NCI-H2107 (cell line): ENCODE results near the gene ZC3H12C.

Experiments used
- DNase-seq: peaks from one replicate; lab custom pipeline; 2025; lab: John Stamatoyannopoulos, UW

The ZC3H12C gene

DNA sequence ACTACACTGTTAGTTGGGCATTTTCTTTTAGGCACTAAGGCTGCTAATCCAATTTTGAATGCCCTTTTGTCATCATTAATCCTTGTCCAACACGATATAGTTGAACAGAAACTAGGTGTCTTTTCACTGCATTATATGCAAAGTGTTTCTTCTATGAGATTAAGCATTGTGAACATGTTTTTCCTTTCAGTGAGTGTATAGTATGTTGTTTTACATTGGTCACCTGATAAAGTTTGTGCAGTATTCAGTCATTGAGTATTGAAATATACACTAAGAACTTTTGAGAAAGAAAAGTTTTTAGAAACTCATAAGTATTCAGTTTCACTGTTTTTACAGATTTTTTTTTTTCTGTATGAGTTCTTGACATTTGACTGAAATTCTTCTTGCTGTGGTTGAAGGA, 59.0 kb downstream of the ZC3H12C start:
- no peak for DNase-seq

DNA sequence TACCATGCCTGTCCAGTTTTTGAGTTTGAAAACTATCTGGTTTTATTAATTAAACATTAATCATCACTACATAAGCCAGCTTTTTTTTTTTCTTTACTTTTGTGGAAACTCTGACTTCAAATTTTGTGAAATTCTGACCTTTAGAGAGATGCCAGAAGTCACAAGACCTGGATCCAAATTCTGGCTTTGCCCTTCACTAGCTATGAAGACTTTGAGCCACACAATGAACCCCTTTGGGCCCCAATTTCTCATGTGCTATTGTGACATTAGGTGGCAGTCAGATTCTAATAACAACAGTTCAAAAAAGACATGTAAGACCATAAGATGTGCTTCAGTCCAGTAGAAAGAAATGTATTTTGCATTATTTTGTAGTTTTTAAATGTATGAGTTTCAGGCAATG, 60.3 kb downstream of the ZC3H12C start:
- no peak for DNase-seq

DNA sequence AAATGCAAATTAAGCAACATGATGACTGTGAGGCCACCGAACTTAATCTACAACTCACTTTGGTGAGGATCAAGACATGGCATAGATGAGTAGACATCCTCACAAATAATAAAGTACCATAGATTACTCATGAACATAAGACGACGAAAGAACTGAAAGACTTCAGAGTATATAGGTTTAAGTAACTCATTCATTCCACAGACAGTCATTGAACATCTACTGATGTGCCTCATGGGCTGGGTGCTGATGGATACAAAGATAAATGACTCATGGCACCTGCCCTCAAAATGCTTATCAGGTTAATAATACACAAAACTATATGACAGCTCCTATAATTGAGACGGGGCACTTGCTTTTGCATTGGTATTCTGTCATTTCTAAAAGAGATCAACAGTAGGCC, 63.3 kb downstream of the ZC3H12C start:
- no peak for DNase-seq

DNA sequence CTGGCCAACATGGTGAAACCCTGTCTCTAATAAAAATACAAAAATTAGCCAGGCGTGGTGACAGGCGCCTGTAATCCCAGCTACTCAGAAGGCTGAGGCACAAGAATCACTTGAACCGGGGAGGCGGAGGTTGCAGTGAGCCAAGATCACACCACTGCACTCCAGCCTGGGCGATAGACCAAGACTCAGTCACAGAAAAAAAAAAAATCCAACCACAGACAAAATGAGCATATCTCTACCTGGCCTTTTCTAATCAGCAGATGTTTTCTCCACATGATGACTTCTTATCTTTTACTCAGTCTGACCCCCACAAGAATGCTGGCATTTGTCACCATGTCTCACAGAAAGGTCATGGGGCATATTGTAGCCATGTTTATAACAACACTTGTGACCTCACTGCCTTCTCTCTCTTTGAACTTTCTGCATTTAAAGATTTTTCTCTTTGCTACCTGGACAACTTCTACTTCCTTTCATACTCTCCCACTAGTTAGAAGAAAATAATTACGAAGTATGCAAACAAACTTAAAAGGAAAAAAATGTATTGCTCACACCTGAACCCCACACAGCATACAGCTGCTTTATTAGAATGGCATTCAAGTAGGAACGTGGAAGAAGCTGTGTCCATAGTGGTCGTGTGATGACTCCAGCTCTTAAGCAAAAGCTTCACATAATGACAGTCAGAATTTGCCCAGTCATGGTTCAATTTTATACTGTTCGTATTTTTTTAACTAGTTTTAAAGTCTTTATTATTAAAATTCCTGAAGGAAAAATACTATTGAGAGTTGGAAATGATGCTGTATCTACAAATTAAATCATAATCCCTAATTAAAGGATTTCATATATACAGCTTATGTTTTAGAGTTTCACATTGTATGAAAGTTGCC, 65.4 kb downstream of the ZC3H12C start:
- no peak for DNase-seq

DNA sequence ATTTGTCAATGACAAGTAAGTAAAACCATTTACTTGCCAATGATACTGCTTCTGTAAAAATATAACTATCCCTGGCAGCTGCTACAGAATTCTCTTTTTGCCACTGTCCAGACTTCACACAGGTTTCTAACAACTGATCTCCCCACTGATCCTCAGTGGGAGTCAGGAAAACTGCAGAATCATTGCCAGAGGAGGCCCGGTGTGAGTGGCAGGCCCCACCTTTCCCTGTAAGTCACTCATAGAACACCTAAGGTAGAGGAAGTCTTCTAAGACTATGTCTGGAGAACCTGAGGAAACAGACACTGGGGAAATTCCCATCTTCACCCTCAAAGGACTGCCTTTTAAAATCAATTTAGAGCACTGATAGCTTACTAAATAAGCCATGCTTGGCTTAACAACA, 66.3 kb downstream of the ZC3H12C start:
- no peak for DNase-seq

DNA sequence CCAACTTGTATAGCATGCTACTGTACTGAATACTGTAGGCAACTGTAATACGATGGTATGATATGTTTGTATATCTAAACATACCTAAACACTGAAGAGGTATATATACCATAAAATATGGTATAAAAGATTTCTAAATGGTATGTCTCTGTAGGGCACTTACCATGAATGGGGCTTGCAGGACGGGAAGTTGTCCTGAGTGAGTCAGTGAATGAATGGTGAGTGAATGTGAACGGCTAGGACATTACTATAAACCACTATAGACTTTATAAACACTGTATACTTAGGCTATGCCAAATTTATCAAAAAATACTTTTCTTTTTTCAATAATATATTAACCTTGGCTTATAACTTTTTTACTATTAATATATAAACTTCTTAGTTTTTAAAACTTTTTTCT, 66.8 kb downstream of the ZC3H12C start:
- no peak for DNase-seq

DNA sequence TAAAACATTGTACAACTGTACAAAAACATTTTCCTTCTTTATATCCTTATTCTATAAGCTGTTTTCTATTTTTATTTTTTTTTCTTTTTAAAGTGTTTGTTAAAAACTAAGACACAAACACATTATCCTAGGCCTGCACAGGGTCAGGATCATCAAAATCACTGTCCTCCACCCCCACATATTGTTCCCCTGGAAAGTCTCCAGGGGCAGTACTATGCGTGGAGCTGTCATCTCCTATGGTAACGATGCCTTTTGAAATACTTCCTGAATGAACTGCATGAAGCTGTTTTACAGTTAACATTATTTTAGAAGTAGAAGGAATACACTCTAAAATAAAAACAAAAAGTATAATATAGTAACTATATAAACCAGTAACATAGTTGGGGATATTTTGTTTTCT, 67.2 kb downstream of the ZC3H12C start:
- no peak for DNase-seq

DNA sequence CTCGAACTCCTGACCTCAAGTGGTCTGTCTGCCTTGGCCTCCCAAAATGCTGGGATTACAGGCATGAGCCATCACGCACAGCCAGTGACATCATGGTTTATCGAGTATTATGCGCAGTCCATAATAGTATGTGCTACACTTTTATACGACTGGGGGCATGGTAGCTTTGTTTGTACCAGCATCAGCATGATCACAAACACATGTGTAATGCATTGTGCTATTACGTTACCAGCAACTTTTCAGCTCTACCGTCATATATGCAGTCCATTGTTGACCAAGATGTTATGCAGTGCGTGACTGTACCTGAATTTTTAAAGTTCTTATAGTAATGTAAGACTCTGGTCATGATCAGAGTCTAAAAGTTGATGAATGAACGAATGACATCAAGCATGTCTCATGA, 67.9 kb downstream of the ZC3H12C start:
- DNase-seq = no peak

DNA sequence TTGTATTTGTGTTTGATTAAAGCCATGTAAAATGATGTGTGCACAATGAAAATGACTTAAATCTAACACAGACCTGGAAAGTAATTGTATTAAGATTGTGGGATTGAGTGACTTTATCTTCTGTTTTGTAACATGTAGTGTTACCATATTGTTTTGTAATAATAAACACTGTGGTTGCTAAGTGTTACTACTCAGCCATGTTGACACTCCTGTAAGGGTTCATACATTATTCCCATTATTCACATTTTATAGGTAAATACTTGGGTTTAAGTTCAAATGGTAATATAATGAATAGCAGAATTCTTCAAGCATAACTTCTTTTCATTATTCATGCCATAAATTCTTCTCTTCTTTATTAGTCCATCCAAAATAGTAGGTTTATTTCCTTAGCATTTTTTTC, 69.0 kb downstream of the ZC3H12C start:
- DNase-seq = no peak

DNA sequence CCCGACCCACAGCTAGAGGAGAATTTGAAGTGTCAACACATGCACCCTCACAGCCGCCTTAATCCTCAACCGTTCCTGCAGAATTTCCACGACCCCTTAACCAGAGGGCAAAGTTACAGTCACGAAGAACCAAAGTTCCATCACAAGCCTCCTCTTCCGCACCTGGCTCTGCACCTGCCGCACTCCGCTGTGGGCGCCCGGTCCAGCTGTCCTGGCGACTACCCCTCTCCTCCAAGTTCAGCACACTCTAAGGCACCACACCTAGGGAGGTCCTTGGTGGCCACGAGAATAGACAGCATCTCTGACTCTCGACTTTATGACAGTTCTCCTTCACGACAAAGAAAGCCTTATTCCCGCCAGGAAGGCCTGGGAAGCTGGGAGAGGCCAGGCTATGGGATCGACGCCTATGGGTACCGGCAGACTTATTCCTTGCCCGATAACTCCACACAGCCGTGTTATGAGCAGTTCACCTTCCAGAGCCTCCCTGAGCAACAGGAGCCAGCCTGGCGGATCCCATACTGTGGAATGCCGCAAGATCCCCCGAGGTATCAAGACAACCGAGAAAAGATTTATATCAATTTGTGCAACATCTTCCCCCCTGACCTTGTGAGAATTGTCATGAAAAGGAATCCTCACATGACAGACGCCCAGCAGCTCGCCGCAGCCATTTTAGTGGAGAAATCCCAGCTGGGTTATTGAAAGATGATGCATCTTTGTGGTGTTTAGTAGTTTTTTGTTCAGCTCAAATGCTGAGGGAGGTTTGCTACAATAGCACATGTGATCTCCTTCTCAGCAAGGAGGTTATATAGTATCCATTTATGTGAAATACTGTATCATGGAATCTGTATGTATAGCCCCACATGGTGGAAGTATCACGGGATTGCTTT, 72.1 kb downstream of the ZC3H12C start:
- DNase-seq = no peak

DNA sequence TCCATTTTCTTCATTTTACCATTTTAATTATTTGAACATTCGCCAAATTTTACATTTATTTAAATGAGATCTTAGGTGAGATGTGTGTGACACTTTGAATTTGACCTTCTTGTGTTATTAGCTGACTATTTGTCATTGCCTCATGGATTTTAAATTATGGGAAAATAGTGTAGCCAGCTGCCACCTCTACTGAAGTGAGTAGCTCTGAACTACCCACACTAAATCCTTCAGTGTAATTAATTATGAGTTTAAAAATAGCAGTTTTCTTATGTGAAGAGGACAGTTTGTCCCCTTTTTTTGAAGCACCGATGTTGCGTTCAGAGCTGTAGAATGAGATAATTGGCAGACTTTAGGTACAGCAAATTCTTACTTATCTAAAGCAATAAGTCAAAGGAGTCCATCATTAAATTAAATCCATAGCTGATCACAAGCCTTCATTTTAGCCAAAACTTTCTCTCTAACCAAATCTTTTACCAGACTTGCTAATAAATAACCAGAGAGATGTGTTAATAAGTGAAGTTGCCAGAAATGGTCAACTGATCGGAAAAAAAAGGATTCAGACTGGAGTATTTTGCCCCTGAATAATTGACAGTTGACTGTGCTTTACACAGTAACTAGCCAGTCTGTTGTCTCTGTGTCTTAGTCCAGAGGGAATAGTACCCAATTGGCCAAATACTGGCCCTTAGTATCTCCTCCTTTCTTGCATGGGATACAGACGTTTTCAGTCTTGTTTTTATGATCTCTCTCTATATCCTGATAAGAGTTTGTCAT, 75.0 kb downstream of the ZC3H12C start:
- DNase-seq = no peak

DNA sequence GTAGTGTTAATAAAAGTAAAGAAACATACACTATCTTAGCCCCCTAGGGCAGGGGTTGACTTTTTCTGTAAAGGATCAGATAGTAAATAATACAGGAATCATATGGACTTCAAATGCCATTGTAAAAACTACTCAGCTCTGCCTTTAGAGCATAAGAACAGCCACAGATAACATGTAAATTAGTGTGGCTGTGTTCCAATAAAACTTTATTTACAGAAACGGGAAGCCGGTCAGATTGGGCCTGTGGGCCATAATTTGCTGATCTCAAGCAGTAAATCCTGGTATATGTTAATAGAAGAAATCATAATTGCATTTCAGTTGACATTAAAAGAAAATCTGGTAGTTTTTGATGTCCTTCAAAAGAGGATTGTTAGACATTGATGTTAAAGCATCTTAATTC, 76.5 kb downstream of the ZC3H12C start:
- DNase-seq = no peak

DNA sequence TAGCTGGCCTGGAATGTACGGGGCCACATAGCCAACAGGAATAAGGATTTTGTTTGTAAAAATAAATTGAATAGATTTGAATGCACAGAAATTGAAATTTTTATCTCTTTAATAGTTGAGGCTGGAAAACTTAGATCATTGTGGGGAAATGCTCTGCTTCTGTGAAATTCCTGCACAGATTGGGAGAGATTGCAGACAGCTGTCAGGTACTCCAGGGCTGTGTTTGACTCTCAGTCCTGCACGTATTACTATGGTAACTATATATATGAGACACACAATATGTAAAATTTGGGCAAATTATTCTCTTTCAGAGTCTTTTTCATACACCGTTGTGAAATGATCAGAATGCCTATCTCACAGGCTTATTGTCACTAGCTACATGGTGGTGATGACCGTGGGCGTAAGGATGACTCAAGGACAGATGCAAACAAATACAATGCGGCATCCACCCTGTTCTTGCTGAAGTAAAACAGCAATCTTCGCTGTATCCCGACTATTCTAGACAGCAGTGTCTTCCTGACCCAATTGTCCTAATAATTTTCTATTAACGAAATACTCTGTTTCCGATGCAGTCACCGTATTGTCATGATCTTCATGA, 79.4 kb downstream of the ZC3H12C start:
- DNase-seq = no peak

DNA sequence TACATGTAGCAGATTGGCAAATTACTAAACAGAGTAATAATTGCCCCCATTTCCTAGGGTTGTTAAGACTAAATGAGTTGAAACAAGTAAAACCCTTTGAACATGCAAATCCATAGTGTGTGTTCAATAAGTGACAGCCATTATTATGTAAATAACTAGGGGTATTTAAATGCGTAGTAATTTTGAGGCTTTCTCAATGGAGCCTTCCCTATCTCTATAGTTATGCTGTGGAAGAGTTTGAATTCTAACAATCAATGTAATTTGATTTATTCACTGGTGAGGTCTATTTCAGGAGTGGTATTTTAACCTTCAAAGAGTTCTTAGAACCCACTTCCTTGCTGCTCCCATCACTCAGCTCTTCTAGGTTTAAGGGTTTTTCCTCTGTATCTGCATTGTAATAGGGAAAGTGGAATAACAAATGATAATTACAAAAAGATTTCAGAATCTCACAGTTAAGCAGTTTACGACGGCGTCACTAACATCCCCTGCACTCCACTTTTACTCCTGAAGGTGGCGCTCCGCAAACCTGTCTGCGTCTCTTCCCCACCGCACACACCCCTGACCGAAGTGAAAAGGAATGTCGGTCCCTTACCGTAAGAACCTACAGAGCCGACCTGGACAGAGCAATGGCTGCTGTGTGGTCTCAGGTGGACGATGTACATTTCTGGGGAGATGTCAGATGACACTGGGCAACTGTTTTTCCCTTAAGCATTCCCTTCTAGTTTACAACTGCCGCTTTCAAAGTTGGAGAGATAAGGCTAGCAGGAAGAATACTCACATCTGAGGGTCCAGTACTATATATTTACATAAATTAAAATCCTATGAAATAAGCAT, 80.8 kb downstream of the ZC3H12C start:
- DNase-seq = no peak

DNA sequence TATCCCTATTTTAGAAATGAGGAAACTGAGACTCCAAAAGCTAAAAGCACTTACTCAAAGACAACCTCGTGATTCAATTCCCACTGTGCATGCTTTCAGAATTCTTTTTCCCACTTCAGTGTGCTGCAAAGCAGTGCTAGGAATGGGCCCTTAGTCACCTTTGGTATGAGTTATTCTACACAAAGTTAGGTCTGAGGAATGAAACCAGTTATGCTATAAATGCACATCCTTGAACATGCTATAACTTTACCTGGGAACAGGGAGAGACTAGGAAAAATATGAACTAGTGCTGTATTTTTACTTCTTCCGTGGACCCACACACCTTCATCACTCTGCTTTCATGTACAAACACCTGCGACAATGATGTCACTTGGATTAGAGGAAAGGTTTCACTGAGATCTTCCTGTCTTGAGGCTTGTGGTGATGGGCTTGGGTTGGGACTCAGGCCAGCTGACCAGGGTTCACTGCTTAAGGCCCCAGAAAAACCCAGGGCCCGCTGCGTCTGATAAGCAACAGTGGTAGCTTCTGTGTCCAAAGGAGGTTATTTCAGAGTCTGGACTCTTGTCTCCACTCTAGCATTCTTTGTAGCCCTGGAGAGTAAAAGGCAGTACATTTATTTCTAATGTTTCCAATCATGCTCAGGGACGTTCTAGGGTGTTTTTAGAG, 81.6 kb downstream of the ZC3H12C start:
- no peak for DNase-seq

DNA sequence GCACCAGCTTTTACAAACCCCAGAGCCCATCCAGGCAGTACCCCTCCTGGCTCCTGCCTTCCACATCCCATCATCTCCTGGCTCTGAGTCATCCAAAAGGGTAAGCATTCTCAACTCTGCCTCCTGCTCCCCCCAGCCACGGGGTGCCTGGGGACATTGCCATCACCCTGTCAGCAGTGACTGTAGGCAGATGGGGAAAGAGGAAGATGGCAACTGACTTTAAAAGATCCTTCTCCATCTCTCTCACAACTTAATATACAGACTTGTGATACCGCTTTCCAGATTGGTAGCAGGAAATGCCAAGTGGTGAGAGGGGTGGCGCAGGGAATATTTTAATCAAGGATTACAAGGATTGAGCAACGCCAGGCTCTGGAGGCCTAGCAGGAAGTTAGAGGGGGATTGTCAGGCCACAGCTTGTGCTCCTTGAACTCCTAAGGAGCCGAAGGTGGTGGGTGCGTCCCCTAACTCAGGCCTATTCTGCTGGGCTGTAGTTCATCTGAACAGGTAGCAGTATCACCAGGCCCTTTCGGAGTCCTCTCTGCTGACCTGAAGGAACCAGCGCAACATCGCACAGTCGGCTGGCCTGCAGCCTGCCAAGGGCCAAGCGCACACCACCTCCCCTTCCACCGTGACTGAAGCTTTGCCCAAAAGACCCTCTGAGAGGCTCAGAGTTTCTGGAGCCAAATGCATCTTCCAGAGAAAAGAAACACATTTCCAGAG, 83.3 kb downstream of the ZC3H12C start:
- DNase-seq = no peak

DNA sequence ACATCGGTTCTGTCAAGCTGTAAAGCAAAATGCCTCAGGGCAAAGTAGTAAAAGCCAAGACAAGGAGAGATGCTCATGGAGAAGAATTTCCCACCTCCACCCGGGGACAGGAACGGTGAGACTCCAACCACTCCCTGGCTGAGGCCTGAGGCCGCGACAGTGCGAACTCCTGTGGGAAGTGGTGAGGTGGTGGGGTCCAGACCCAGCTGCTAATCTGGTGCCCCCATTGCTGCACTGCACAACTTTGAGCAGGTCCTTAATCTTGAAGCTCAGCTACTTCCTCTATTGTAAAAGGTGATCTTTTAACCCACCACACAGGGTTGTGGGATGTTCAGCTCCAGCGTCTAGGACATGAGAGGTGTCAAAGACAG, 83.9 kb downstream of the ZC3H12C start:
- DNase-seq = no peak

DNA sequence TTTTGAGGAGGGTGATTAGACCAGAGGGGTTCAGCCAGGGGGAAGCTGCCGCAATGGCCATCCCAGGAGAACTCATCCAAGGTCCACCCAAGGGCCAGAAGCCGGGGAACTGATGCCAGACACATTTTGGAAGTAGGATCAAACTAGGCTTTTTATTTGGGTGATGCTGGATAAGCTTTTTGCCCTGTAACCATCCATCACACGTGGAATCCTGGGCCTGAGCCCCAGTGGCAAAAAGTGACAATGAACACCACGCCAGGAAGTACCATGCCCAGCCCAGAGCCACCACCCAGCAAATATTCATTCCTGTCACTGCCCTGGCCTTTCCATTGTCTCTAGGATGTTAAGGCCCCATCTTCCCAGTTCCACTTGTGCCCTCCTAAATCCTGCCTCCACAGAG, 85.9 kb downstream of the ZC3H12C start:
- DNase-seq = no peak

DNA sequence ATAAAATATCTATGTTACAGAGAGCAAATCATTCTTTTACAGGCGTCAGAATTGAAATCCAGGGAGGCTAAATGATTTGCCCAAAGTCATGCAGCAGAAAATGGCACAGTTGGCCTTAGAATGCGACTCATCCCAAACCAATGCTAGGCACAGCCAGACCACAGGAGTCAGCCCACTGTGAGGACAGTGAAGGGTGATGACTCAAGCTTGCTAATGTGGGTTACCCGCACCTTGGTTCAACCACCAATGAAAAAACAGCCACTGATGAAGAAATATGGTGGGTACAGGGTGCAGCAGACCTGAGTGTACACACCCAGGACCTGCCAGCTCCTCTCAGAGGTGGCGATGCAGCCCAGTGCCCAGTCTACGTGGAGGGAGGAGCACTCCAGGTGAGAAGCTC, 89.7 kb downstream of the ZC3H12C start:
- DNase-seq = no peak

DNA sequence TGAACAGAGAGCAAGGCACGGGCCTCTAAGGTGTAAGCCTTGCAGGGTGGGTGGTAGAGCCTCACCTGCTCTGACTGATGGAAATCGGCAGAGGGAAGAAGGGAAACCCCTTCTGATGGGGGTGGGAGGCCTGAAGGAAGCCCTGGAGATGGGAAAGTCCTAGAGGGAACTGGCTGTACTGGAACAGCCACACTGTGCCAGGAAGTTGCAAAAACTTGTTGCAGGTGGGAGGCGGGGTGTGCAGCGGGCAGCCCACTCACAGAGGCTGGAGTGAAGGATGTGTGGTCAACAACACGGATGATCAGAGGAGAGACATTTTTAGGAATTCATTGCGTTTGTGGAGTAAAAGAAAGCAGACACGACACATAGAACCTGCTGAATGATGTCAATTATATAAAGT, 91.3 kb downstream of the ZC3H12C start:
- DNase-seq = no peak
